Measurements from ENCODE around the gene KCNK3. TPM values are rescaled to one million over a fixed set of nuclear protein-coding genes. Genes with fewer than 3 reads are reported as not detected.

The KCNK3 gene
- total RNA-seq, 1 experiment from 2014 or later = 0.09 TPM

DNA sequence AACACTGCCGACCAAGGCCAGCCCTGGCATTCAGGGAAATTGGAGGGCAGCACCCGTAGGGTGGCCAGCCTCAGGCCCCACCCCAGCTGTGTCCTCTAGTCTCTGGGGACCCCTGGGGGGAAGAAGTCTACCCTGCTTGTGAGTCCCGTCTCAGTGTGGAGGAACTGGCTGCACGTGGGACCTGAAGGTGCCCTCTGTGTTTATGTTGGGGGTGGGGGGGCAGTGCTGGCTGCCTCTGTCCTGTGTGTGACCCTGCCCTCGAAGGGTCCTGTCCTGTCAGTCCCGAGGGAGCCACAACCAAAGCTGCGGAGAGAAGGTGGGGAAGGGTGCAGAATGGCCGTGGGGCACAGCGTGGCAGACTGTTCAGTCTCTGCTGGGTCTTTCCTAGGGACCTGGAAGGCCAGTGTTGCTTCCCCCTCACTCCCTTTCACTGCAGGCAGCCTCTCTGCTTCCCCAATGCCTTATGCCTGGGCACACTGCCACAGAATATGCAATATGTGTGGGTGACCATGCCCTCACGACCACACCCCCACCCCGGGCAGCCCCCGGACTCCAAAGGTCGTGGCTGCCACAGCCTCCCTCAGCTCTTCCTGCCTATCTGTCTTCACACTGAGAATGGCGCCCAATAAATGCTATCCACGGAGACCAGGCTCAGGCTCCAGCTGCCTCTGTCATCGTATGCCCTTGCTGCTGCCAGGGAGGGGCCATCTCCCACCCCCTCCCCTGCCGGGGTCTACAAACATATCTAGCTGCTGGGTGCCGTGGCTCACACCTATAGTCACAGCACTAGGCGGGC, 38.2 kb downstream of the KCNK3 start:
- no peaks in the 10 kb centered on the region for H3K9me3 Mint-ChIP-seq
- no peak overlapping the region for H3K27ac ChIP-seq (ENCODE audit: insufficient read length, low read depth, low read length)
- TF ChIP-seq, protein P1, sequence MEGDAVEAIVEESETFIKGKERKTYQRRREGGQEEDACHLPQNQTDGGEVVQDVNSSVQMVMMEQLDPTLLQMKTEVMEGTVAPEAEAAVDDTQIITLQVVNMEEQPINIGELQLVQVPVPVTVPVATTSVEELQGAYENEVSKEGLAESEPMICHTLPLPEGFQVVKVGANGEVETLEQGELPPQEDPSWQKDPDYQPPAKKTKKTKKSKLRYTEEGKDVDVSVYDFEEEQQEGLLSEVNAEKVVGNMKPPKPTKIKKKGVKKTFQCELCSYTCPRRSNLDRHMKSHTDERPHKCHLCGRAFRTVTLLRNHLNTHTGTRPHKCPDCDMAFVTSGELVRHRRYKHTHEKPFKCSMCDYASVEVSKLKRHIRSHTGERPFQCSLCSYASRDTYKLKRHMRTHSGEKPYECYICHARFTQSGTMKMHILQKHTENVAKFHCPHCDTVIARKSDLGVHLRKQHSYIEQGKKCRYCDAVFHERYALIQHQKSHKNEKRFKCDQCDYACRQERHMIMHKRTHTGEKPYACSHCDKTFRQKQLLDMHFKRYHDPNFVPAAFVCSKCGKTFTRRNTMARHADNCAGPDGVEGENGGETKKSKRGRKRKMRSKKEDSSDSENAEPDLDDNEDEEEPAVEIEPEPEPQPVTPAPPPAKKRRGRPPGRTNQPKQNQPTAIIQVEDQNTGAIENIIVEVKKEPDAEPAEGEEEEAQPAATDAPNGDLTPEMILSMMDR (conservative IDR thresholded peaks at IDR 0.05) = no peak

More for the DNA sequence above, 38.2 kb downstream of the KCNK3 start:
- H3K36me3 Mint-ChIP-seq (ENCODE audit: insufficient read depth in 1 of 3, low read depth in 3 of 3) = no peaks in the 10 kb centered on the region; a peak in 1 of 7 replicates
- H3K23ac ChIP-seq (ENCODE audit: insufficient read length, low read depth, low read length) = no peak overlapping the region
- H3K56ac ChIP-seq (ENCODE audit: insufficient read length, low read depth, low read length) = no peak overlapping the region
- no peak overlapping the region for H2BK15ac ChIP-seq (ENCODE audit: low read depth, low read length)
- H3T11ph ChIP-seq (ENCODE audit: low read length) = no peak overlapping the region
- H2BK20ac ChIP-seq (ENCODE audit: low read depth, low read length, poor library complexity, severe bottlenecking) = no peak overlapping the region
- no peak overlapping the region for H3K9ac ChIP-seq (ENCODE audit: extremely low read depth, insufficient read length, low read length)
- H2AK5ac ChIP-seq (ENCODE audit: insufficient read length, low read length) = no peak overlapping the region
- no peak for DNase-seq
- no peak overlapping the region for H3K4me3 Mint-ChIP-seq
- no peaks in the 10 kb centered on the region for H3K79me2 ChIP-seq (ENCODE audit: insufficient read depth, low read length)
- H4K91ac ChIP-seq (ENCODE audit: insufficient read length, low read depth, low read length) = no peak overlapping the region
- H4K5ac ChIP-seq (ENCODE audit: insufficient read length, low read depth, low read length) = no peak overlapping the region
- no peak overlapping the region; the same call in 1 of the 2 replicates for H3K14ac ChIP-seq (ENCODE audit: insufficient read depth, low read length)
- H3K27me3 ChIP-seq (ENCODE audit: insufficient read depth, low read length) = no peaks in the 10 kb centered on the region
- H3K4me2 ChIP-seq (ENCODE audit: insufficient read depth, insufficient read length, low read length) = no peak overlapping the region
- no peaks in the 10 kb centered on the region for H3K79me1 ChIP-seq (ENCODE audit: insufficient read depth, low read depth, low read length, poor library complexity, severe bottlenecking)
- H4K20me1 ChIP-seq (ENCODE audit: control insufficient read depth, insufficient read depth, insufficient read length) = no peaks in the 10 kb centered on the region
- H2BK5ac ChIP-seq (ENCODE audit: insufficient read length, low read length) = no peak overlapping the region
- H2BK120ac ChIP-seq (ENCODE audit: low read depth, low read length, poor library complexity, severe bottlenecking) = no peak overlapping the region
- H4K8ac ChIP-seq (replicated peaks; ENCODE audit: insufficient read length, low read depth, low read length) = no peak overlapping the region
- no peak overlapping the region for H2BK12ac ChIP-seq (ENCODE audit: insufficient read length, low read depth, low read length)
- peaks cover 0 to 3% of the 10 kb centered on the region in 2 experiments; a peak in 1 of 4 replicates for H3K4me1 Mint-ChIP-seq
- no peak overlapping the region for H2AFZ ChIP-seq (ENCODE audit: low read length)
- H3K23me2 ChIP-seq (ENCODE audit: insufficient read length, low read depth, low read length, poor library complexity, severe bottlenecking) = no peaks in the 10 kb centered on the region
- H3K4ac ChIP-seq (ENCODE audit: low read depth, low read length) = no peak overlapping the region
- no peaks in the 10 kb centered on the region for H3K9me3 ChIP-seq (ENCODE audit: control insufficient read depth, low read depth, low read length)
- peaks cover 6% of the 10 kb centered on the region for H3K27me3 Mint-ChIP-seq (ENCODE audit: low read depth)
- H3K4me1 ChIP-seq (ENCODE audit: insufficient read depth, low read length) = no peaks in the 10 kb centered on the region
- H3K18ac ChIP-seq (ENCODE audit: insufficient read length, low read depth, low read length) = no peak overlapping the region
- WGBS (ENCODE audit: extremely low coverage, insufficient read length, low lambda C conversion rate) = no CpG with 5 or more reads among the region's 19 CpGs
- no peak overlapping the region for H3K27ac Mint-ChIP-seq

Measured in H9 (cell line).